IPS-NIHi7 (cell line): ENCODE data around the gene RPS19BP1.
"Not testable (repeated sequence)": the region's sequence is repeated elsewhere in the genome, so short reads cannot be mapped to it uniquely, and the experiment has no call there.

Experiments
- DNase-seq: peaks from one replicate; pipeline ENCODE4 v3.0.0; 2012; ENCODE audit warnings: mixed read lengths; ENCODE audit errors: extremely low spot score

The RPS19BP1 gene

DNA sequence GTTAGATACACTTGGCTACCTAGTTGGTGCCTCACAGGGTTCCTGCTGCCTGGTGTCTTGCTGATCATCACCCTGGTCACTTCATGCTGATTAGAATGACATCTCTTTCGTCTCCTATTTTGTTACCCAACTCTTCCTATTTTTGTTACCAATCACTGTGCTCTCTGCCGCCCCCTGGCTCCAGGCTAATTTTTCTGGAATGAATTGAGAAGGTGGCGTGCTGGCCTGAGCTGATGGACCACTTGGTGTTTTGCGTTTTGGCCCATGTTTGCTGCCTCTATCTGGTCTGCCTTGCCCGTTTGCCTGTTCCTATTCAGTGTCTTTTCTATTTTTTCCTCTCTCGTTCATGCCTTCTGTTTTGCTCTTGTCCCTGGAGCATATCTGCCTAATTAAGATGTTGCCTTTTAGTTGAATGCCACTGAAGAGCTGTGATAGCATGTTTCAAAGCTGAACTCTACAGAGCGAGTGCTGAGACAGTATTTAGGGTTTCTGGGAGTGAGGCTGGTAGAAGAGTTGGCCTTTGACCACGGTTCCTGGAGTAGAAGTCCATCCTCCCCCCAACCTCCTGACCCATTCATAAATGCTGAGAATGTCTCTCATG is 18.1 kb downstream of the RPS19BP1 start:
- no peak for DNase-seq

DNA sequence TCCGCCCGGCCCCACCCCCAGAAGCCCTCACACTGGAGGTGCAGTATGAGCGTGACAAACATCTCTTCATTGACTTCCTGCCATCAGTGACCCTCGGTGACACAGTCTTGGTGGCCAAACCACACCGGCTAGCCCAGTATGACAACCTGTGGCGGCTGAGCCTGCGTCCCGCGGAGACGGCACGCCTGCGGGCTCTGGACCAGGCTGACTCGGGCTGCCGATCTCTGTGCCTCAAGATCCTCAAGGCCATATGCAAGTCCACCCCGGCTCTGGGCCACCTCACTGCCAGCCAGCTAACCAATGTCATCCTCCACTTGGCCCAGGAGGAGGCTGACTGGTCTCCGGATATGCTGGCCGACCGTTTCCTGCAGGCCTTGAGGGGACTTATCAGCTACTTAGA is 18.8 kb downstream of the RPS19BP1 start:
- DNase-seq: no peak

DNA sequence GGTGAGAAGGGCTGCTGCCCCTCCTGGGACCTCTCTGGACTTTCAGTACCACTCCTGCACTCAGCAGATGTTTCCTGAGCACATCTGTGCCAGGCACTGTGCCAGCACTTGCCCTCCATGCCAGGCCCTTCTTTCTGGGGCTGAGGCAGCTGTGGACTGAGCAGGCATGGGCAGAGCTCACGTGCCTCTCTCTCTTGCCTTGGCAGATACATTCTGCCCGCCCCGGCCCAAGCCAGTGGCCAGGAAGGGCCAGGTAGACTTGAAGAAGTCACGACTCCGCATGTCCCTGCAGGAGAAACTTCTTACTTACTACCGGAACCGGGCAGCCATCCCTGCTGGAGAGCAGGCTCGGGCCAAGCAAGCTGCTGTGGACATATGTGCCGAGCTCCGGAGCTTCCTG is 20.5 kb downstream of the RPS19BP1 start:
- DNase-seq: no peak

- no peak for DNase-seq
These were observed 21.3 kb downstream of the RPS19BP1 start for GRCh38 chr22:39511226-39511625.

- DNase-seq: no peak
These were observed 21.9 kb downstream of the RPS19BP1 start for GRCh38 chr22:39510529-39511149.

GRCh38 chr22:39508393-39508792 is 24.2 kb downstream of the RPS19BP1 start:
- DNase-seq: no peak

DNA sequence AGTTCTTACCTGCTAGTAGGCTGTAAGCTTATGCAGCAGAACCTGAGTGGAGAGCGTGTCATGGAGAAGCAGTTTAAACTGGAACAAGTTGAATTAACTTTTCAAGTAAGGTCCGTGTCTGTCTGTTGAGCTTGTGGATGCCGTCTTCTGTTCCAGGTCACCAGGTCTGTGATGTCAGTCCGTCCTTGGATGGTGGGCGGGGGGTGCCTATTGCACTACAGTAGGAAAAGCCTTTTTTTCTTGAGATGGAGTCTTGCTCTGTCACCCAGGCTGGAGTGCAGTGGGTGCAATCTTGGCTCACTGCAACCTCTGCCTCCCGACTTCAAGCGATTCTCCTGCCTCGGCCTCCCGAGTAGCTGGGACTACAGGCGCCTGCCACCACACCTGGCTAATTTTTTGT is 25.5 kb downstream of the RPS19BP1 start:
- not testable (repeated sequence) for DNase-seq

DNA sequence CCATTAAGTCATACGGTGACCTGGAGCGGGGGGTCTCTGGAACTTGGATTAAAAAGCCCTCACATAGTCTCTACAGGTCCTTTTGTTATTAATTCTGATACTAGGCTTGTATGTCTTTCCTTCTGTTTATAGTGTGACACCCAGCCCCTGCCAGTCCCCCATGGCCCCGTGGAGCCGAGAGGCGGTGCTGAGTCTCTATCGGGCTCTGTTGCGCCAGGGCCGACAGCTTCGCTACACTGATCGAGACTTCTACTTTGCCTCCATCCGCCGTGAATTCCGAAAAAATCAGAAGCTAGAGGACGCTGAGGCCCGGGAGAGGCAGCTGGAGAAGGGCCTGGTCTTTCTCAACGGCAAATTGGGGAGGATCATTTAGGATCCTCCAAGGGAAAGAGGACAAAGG is 28.5 kb downstream of the RPS19BP1 start:
- no peak for DNase-seq

DNA sequence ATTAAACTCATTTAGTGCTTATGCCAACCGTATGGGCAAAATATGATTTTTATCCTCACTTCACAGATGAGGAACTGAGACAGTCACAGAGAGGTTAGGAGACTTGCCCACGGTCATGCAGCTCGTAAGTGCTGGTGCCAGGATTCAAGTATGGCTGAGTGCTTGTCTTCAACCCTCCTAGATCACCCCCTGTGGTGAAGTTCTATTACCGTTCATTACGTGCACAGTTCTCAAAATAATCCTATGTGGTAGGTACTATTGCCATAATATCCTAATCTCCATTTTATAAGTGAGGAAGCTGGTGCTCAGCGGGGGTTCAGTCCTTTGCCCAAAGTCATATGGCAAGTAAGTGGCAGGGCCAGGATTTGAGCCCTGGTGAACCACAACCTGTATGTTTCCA is 28.9 kb downstream of the RPS19BP1 start:
- DNase-seq: no peak

DNA sequence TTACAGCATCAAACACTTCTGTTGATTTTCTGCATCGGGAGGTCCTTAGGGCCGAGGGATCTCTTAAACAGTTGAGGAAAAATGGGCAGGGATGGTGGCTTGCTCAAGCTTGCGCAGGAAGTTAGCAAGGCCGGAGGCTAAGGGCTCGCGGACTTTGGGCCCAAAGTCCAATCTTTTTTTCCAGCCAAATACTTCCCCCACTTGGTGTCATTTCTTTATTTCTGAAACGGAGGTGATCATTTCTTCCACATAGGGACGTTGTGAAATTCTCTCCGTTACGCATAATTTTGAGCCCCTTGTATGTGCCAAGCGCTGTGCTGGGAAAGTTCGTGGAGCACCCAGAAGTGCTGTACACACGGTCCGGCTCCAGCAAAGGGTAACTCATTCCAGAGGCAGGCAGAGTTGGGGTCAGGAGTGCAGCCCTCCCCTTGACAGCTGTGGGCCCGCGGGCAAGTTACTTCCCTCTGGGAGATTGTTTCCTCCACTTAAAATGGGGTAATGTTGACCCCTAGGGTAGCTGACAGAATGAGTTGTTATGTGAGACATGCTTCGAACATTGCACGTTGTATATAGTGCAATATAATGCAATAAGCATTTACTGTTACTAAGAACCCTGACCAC is 29.6 kb downstream of the RPS19BP1 start:
- no peak for DNase-seq

GRCh38 chr22:39502109-39502788 is 30.3 kb downstream of the RPS19BP1 start, which contains the start of gene MIEF1:
TSS of gene MIEF1 (plus strand) at chr22:39502290. CDS start at chr22:39511295, 9,005 bp downstream.
- peak; percentile 96 for DNase-seq

DNA sequence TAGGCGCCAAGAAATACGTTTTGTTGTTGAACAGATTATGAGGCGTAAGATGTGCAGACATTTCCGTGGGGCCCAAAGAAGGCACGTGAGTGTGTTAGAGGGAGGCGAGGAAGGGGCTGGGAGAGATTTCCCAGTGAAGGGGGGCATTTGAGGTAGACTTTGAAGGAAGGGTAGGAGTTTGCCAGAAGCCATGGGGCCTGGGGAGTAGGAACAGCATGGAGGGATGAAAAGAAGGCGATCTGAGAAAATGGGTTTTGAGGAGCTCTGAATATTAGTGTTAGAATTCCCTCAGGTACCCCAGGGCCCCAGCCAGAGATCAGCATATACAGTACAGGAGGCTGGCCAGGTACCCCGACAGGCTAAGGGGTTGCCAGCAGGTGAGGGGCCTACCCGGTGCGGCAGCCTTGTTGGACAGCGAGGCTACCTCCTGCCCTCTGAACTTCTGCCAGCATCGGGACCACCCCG is 30.9 kb downstream of the RPS19BP1 start:
- no peak for DNase-seq

- DNase-seq: no peak
These were observed 32.4 kb downstream of the RPS19BP1 start for GRCh38 chr22:39500101-39500500.

- DNase-seq: no peak
These were observed 33.7 kb downstream of the RPS19BP1 start for GRCh38 chr22:39498802-39499201.

GRCh38 chr22:39498368-39498767 is 34.2 kb downstream of the RPS19BP1 start:
- DNase-seq: no peak

- no peak for DNase-seq
These were observed 35.1 kb downstream of the RPS19BP1 start for GRCh38 chr22:39497429-39497828.

GRCh38 chr22:39496131-39496838 is 36.3 kb downstream of the RPS19BP1 start:
- DNase-seq: peak; percentile 54

DNA sequence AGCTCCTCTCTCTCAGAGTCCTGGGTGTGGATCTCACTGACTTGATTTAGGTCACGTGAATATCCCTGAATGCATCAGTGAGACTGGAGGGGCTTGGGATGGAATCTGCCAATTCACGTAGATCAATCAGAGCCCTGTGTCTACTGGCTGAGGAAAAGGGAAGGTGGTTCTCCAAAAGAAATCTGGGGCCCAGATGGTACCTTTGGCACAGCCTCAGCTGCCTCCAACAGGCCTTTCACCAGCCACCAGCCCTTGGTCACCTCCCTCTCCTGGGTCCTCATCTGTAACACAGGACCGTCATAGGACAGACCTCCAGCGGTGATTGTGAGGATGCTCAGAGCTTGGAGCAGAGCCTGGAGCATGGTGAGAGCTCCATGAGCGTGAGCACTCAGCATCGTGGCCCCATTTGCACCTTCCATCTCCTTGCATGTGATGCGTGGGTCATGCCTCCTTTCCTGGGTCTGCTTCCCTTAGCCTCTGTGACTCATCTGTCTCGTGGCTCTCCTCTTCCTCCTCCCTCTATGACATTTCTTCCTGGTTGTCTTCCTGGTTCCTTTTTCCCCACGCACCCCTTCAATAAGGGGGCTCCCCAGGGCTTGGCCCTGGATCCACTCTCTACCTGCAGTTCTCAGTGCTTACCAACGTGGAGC is 38.0 kb downstream of the RPS19BP1 start:
- no peak for DNase-seq

- no peak for DNase-seq
These were observed 38.8 kb downstream of the RPS19BP1 start for GRCh38 chr22:39493759-39494158.

DNA sequence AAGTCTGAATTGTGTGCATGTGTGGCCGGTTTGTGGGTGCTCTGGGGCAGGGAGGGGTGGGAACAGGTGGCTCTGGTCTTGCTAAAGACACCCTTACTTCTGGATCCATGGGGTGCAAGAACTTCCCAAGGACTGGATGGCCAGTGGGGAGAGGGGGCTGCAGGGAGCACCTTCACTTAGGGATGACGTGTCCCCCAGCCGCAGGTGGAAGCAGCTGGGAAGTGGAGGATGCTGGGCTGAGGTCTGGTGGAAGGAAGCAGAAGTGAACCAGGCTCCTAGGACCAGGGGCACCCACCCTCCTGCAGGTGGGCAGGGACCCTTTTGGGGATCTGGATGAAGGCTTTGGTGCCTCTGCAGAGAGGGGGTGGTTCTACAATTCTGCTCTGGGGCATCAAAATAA is 40.4 kb downstream of the RPS19BP1 start:
- no peak for DNase-seq

- no peak for DNase-seq
These were observed 40.9 kb downstream of the RPS19BP1 start for GRCh38 chr22:39491696-39492095.
